ENCODE results near the gene SGCA.

SGCA gene

GRCh38 chr17:50151937-50152547 is 13.8 kb upstream of the SGCA start:
- peak overlapping the region; percentile 92 for H3K4me3 Mint-ChIP-seq
- H3K27me3 Mint-ChIP-seq = no peaks in the 10 kb centered on the region
- H3K36me3 Mint-ChIP-seq = peaks cover 20% of the 10 kb centered on the region
- peak overlapping the region; percentile 94 for H3K27ac Mint-ChIP-seq
- H3K4me1 Mint-ChIP-seq = peaks cover 28% of the 10 kb centered on the region
- no peaks in the 10 kb centered on the region for H3K9me3 Mint-ChIP-seq
- peak; percentile 10 for ATAC-seq

- ATAC-seq = no peak
- H3K9me3 Mint-ChIP-seq = no peaks in the 10 kb centered on the region
- peak overlapping the region; percentile 94 for H3K27ac Mint-ChIP-seq
- peak overlapping the region; percentile 92 for H3K4me3 Mint-ChIP-seq
- peaks cover 23% of the 10 kb centered on the region for H3K4me1 Mint-ChIP-seq
- no peaks in the 10 kb centered on the region for H3K27me3 Mint-ChIP-seq
- H3K36me3 Mint-ChIP-seq = peaks cover 14% of the 10 kb centered on the region
Observed at GRCh38 chr17:50152736-50153135, 13.1 kb upstream of the SGCA start.

GRCh38 chr17:50153650-50154575 is 11.9 kb upstream of the SGCA start:
- Mint-ChIP-seq H3K27me3 (no peaks in the 10 kb centered on the region), H3K4me3 (no peak overlapping the region), H3K27ac (peak overlapping the region; percentile 70), H3K36me3 (peaks cover 5% of the 10 kb centered on the region), H3K4me1 (peaks cover 23% of the 10 kb centered on the region), H3K9me3 (no peaks in the 10 kb centered on the region)
- ATAC-seq = no peak

DNA sequence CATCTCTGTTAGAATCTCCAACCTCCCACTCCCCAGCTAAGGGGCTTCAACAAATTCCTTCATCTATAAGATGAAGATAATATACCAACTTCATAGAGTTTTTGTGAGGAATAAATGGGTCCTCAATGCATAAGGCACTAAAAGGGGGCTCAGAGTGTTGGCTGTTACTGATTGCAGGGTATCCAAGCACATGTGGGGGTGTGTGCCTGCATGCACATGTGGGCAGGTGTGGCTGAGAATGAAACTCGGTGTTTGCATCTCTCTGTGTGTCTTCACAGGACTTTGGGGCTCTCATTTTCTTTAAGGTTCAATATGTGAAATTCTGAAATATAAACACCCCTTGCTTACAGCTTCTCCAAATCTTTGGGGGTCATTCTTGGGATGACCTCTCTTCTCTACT is 11.2 kb upstream of the SGCA start:
- Mint-ChIP-seq H3K27ac (peak overlapping the region; percentile 70), H3K4me1 (peaks cover 23% of the 10 kb centered on the region), H3K9me3 (no peaks in the 10 kb centered on the region), H3K4me3 (no peak overlapping the region), H3K27me3 (no peaks in the 10 kb centered on the region), H3K36me3 (no peaks in the 10 kb centered on the region)
- ATAC-seq = no peak

- ATAC-seq = no peak
- H3K27ac Mint-ChIP-seq = peak overlapping the region; percentile 70
- H3K4me3 Mint-ChIP-seq = no peak overlapping the region
- H3K36me3 Mint-ChIP-seq = no peaks in the 10 kb centered on the region
- no peaks in the 10 kb centered on the region for H3K27me3 Mint-ChIP-seq
- no peaks in the 10 kb centered on the region for H3K9me3 Mint-ChIP-seq
- H3K4me1 Mint-ChIP-seq = peaks cover 23% of the 10 kb centered on the region
Observed at GRCh38 chr17:50155115-50155819, 10.5 kb upstream of the SGCA start.

DNA sequence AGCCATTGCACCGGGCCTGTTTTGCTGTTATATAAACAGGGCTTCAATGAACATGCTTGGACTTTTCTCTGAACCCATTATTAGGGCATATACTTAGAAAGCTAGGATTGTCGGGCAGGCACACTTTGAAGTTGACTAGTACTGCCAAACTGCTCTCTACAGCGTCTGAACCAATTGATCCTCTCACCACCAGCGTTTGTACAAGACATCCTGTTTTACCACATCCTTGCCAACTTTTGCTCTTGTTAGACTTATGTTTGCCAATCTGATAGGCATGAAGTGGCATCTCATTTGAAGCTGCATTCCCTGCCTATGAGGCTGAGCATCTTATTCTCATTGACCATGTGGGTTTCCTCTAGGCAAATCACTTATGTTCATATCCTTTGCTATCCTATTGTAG is 7.9 kb upstream of the SGCA start:
- ATAC-seq = no peak
- H3K27ac Mint-ChIP-seq = no peak overlapping the region
- no peaks in the 10 kb centered on the region for H3K9me3 Mint-ChIP-seq
- peaks cover 40% of the 10 kb centered on the region for H3K4me1 Mint-ChIP-seq
- no peaks in the 10 kb centered on the region for H3K36me3 Mint-ChIP-seq
- H3K27me3 Mint-ChIP-seq = no peaks in the 10 kb centered on the region
- H3K4me3 Mint-ChIP-seq = no peak overlapping the region

- peak overlapping the region; percentile 62 for H3K4me3 Mint-ChIP-seq
- no peaks in the 10 kb centered on the region for H3K27me3 Mint-ChIP-seq
- peak; percentile 96 for ATAC-seq
- H3K36me3 Mint-ChIP-seq = no peaks in the 10 kb centered on the region
- H3K4me1 Mint-ChIP-seq = peaks cover 40% of the 10 kb centered on the region
- H3K27ac Mint-ChIP-seq = peak overlapping the region; percentile 66
- H3K9me3 Mint-ChIP-seq = no peaks in the 10 kb centered on the region
Observed at GRCh38 chr17:50161023-50161910, 4.5 kb upstream of the SGCA start.

GRCh38 chr17:50161911-50162288 is 3.9 kb upstream of the SGCA start:
- H3K4me3 Mint-ChIP-seq = peak overlapping the region; percentile 62
- no peaks in the 10 kb centered on the region for H3K9me3 Mint-ChIP-seq
- no peaks in the 10 kb centered on the region for H3K36me3 Mint-ChIP-seq
- peaks cover 44% of the 10 kb centered on the region for H3K4me1 Mint-ChIP-seq
- no peak for ATAC-seq
- H3K27me3 Mint-ChIP-seq = no peaks in the 10 kb centered on the region
- H3K27ac Mint-ChIP-seq = peak overlapping the region; percentile 66

DNA sequence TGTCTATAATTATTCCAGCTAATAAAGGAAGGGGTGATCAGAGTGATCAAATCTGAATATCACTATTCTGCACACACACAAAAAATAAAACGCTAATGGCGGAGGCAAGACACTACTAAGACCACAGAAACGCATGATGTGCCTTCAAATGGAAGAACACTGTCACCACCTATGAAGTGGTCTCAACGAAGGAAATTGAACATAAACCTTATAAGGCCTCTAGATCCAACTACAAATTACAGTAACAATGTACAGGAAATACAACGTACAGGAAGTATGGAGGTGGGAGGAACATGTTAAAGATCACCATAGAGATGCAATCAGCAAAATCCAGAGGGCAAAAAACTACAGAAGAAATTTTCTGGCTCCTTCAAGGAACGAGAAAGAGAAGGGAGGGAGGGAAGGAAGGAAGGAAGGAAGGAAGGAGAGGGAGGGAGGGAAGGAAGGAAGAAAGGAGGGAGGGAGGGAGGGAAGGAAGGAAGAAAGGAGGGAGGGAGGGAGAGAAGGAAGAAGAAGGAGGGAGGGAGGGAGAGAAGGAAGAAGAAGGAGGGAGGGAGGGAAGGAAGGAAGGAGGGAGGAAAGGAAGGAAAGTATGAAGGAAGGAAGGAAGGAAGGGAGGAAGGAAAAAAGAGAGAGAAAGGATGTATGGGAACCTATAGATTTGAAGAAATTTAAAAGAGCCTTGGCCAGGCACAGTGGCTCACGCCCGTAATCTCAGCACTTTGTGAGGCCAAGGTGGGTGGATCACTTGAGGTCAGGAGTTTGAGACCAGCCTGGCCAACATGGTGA is 3.1 kb upstream of the SGCA start:
- Mint-ChIP-seq H3K4me3 (no peak overlapping the region), H3K27ac (peak overlapping the region; percentile 66), H3K36me3 (no peaks in the 10 kb centered on the region), H3K27me3 (no peaks in the 10 kb centered on the region), H3K9me3 (no peaks in the 10 kb centered on the region), H3K4me1 (peaks cover 52% of the 10 kb centered on the region)
- no peak for ATAC-seq

- Mint-ChIP-seq H3K27me3 (no peaks in the 10 kb centered on the region), H3K4me1 (peaks cover 66% of the 10 kb centered on the region), H3K4me3 (peak overlapping the region; percentile 40), H3K27ac (peak overlapping the region; percentile 66), H3K9me3 (no peaks in the 10 kb centered on the region), H3K36me3 (no peaks in the 10 kb centered on the region)
- peak; percentile 68 for ATAC-seq
Observed at GRCh38 chr17:50163843-50164696, 1.7 kb upstream of the SGCA start.

DNA sequence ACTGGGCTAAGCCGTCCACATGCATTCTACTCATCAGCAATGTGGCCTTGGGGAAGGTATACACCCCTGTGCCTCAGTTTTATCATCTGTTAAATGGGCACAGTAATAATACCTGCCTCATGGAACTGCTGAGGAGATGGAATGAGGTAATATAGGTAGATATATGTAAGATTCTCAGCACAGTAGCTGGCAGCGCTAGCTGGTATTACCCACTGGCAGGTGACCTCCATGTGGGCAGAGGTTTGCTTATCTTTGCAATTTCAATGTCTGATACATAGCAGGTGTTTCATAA is 1.2 kb upstream of the SGCA start:
- Mint-ChIP-seq H3K4me1 (peaks cover 72% of the 10 kb centered on the region), H3K36me3 (no peaks in the 10 kb centered on the region), H3K27me3 (no peaks in the 10 kb centered on the region), H3K27ac (peak overlapping the region; percentile 75), H3K4me3 (no peak overlapping the region), H3K9me3 (no peaks in the 10 kb centered on the region)
- ATAC-seq = no peak

- no peak for ATAC-seq
- Mint-ChIP-seq H3K27me3 (no peaks in the 10 kb centered on the region), H3K9me3 (no peaks in the 10 kb centered on the region), H3K4me1 (peaks cover 72% of the 10 kb centered on the region), H3K36me3 (no peaks in the 10 kb centered on the region), H3K4me3 (no peak overlapping the region), H3K27ac (peak overlapping the region; percentile 75)
Observed at GRCh38 chr17:50165066-50165465, 739 bp upstream of the SGCA start.

DNA sequence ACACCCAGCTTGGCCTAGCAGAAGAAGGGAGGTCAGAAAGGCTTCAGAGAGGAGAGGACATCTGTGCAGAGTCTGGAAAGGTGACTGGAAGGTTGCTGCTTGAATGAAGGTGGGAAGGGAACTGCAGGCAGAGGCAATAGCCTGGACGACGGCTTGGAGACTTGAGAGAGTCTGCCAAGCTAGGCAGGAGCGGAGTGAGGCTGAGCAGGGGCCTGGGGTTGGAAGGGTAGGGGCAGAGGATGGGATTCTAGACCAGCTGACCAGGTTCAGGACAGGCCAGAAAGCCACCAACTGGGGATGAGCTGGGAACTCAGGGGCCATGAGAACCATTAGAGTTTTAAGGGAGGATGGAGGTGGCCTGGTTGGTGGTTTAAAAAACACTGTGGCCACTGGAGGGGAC is 339 bp upstream of the SGCA start:
- ATAC-seq = no peak
- H3K4me1 Mint-ChIP-seq = peaks cover 71% of the 10 kb centered on the region
- H3K9me3 Mint-ChIP-seq = no peaks in the 10 kb centered on the region
- H3K4me3 Mint-ChIP-seq = no peak overlapping the region
- no peaks in the 10 kb centered on the region for H3K36me3 Mint-ChIP-seq
- H3K27me3 Mint-ChIP-seq = no peaks in the 10 kb centered on the region
- H3K27ac Mint-ChIP-seq = peak overlapping the region; percentile 75

Data from stimulated activated memory B cell treated with anti-CD40 and anti-IgM and Interleukin-4, amounts not matched to agents 10 μg/mL and 1 μg/mL and 100 μg/mL, for 72 hours (primary cell).